Loucy (cell line): Measurements from ENCODE around the gene VCL.

Experiments used
- CTCF ChIP-seq: fragments of 200-600 bp; sonication (generic); conservative IDR thresholded peaks from 2 replicates; pipeline ENCODE4 v1.5.1; 2014; ENCODE audit warnings: mild to moderate bottlenecking, antibody characterized with exemption, low read length
- EZH2phosphoT487 ChIP-seq: fragments of 200-600 bp; IDR thresholded peaks from 2 replicates; pipeline ENCODE4 v1.6.1; 2018; ENCODE audit warnings: antibody characterized with exemption, mild to moderate bottlenecking, moderate library complexity, borderline replicate concordance

GRCh38 chr10:74026428-74027015 lies 28.6 kb downstream of the VCL start:
- TF ChIP-seq CTCF (0 out of 2 replicates have a peak, but pooled peaks have one; percentile 22), EZH2phosphoT487 (no peak)
